ENCODE results near the gene MSRB1.
A peak's percentile ranks its signal among the peaks of the same experiment; 100 is the strongest.

DNA sequence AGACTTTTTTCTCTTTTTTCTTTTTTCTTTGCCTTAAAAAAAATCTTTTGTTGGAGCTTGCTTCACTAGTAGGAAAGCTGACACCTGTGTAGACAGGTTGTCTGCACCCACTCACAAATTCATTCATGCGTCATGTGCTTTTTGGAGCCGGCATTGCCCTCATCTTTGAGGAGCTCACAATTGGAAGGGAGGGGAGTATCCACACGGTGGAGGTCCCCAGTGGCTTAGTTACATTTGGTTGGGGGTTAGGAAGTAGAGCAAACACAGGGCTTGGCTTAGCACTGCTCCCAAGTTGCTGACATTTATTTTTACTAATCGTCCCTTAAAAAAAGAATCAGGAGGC is 52.3 kb downstream of the MSRB1 start:
- TF ChIP-seq CREB1 (IDR thresholded peaks at IDR 0.05; ENCODE audit: low read depth) (no peak), EGR1 (IDR thresholded peaks at IDR 0.05) (no peak), FOXM1 (IDR thresholded peaks at IDR 0.05; ENCODE audit: borderline replicate concordance, low read depth) (no peak), RAD21 (IDR thresholded peaks at IDR 0.05; ENCODE audit: low read depth) (no peak), EP300 (IDR thresholded peaks at IDR 0.05; ENCODE audit: borderline replicate concordance) (no peak), TCF12 (IDR thresholded peaks at IDR 0.05; ENCODE audit: low read depth) (no peak), MAX (IDR thresholded peaks at IDR 0.05) (0 out of 2 replicates have a peak, but pooled peaks have one; percentile 1), CEBPB (IDR thresholded peaks at IDR 0.05) (no peak), TAF1 (IDR thresholded peaks at IDR 0.05; ENCODE audit: low read depth) (no peak), NFIC (IDR thresholded peaks at IDR 0.05) (no peak), USF1 (IDR thresholded peaks at IDR 0.05) (peak; percentile 23; the same call in 1 of the 2 replicates)
- TF ChIP-seq, protein P1, sequence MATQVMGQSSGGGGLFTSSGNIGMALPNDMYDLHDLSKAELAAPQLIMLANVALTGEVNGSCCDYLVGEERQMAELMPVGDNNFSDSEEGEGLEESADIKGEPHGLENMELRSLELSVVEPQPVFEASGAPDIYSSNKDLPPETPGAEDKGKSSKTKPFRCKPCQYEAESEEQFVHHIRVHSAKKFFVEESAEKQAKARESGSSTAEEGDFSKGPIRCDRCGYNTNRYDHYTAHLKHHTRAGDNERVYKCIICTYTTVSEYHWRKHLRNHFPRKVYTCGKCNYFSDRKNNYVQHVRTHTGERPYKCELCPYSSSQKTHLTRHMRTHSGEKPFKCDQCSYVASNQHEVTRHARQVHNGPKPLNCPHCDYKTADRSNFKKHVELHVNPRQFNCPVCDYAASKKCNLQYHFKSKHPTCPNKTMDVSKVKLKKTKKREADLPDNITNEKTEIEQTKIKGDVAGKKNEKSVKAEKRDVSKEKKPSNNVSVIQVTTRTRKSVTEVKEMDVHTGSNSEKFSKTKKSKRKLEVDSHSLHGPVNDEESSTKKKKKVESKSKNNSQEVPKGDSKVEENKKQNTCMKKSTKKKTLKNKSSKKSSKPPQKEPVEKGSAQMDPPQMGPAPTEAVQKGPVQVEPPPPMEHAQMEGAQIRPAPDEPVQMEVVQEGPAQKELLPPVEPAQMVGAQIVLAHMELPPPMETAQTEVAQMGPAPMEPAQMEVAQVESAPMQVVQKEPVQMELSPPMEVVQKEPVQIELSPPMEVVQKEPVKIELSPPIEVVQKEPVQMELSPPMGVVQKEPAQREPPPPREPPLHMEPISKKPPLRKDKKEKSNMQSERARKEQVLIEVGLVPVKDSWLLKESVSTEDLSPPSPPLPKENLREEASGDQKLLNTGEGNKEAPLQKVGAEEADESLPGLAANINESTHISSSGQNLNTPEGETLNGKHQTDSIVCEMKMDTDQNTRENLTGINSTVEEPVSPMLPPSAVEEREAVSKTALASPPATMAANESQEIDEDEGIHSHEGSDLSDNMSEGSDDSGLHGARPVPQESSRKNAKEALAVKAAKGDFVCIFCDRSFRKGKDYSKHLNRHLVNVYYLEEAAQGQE (IDR thresholded peaks at IDR 0.05; ENCODE audit: low read depth), result no peak

Data from Ishikawa (cell line).